Stomach (tissue), 4 donors: ENCODE data around the gene HAGH.
A peak's percentile ranks its signal among the peaks of the same experiment; 100 is the strongest.

Experiments
- CTCF ChIP-seq, 7 experiments: fragments of 450-650 bp in 4 of 7; fragments of 200-600 bp in 3 of 7; sonication (generic) in 3 of 7; IDR thresholded peaks; one replicate each; pipeline ENCODE4 v1.5.1; 2016 to 2019; ENCODE audit warnings: antibody characterized with exemption in 7 of 7, control low read depth in 2 of 7, mild to moderate bottlenecking in 1 of 7
- EP300 ChIP-seq: sonication (generic); formaldehyde crosslinking; IDR thresholded peaks from one replicate; pipeline ENCODE4 v1.6.1; 2017; ENCODE audit warnings: antibody characterized with exemption
- POLR2A ChIP-seq, 4 donors: fragments of 450-650 bp; IDR thresholded peaks; one replicate each; pipeline ENCODE4 v1.6.1; 2016; ENCODE audit warnings: antibody characterized with exemption in 4 of 4, control low read depth in 2 of 4, mild to moderate bottlenecking in 1 of 4, moderate library complexity in 1 of 4
- POLR2AphosphoS5 ChIP-seq, 3 donors: sonication (generic); formaldehyde crosslinking; IDR thresholded peaks; one replicate each; pipeline ENCODE4 v1.6.1; 2016; ENCODE audit warnings: antibody characterized with exemption in 3 of 3

DNA sequence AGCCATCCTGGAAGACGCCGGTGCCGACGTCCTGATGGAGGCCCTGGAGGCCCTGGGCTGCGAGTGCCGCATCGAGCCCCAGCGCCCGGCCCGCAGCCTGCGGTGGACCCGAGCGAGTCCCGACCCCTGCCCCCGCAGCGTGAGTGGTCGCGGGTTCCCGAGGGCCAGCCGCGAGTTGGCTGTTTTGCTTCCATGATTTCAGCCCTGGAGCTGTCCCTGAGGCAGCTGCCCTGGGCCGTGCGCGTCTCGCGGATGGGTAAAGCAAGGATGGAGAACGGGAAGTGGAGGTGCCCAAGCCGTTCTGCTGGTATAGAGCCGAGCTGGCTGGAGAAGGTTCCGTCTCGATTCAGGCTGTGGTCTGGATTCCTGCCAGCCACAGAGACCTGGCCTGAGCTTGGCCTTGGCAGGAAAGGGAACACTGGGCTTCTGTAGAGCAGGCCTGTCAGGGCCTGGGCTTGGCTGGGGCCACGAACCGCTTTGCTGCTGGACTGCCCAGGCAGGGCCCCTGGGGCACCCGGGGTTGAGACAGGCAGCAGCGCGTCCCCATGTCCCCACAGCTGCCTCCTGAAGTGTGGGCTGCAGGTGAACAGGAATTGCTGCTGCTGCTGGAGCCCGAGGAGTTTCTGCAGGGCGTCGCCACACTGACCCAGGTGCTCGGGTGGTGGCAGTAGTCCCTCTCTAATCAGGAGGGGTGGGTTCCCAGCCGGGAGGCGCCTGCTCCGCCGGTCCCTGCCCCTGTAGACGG, 52.8 kb downstream of the HAGH start:
- TF ChIP-seq CTCF (IDR thresholded peaks at IDR 0.05) (no peak), EP300 (no peak), POLR2A (IDR thresholded peaks at IDR 0.05) (no peak), POLR2AphosphoS5 (IDR thresholded peaks at IDR 0.05) (peak in 1 of 3 donors; percentile 4)
